Measurements from ENCODE around the gene ST6GALNAC1. TPM values are rescaled to one million over a fixed set of nuclear protein-coding genes. Genes with fewer than 3 reads are reported as not detected.
"Not testable (repeated sequence)": the region's sequence is repeated elsewhere in the genome, so short reads cannot be mapped to it uniquely, and the experiment has no call there.

ST6GALNAC1 gene
- total RNA-seq, 1 experiment from 2014 or later = not detected

- no peaks in the 10 kb centered on the region for H3K4me1 ChIP-seq (ENCODE audit: insufficient read depth, low read length, poor library complexity, severe bottlenecking)
- ChIA-PET CTCF (no interaction called here), POLR2A (ENCODE audit: low non-redundant PET) (no interaction called here)
- no peaks in the 10 kb centered on the region for H3K27me3 ChIP-seq (replicated peaks; ENCODE audit: insufficient read depth, low read depth, low read length, poor library complexity)
- no peak for DNase-seq (ENCODE audit: low spot score)
- no peak overlapping the region for H3K4me3 ChIP-seq (ENCODE audit: low read depth, low read length, poor library complexity, severe bottlenecking)
- H3K9me3 ChIP-seq (ENCODE audit: low read depth, low read length, poor library complexity, severe bottlenecking) = no peaks in the 10 kb centered on the region
- intact Hi-C loops (cut with micrococcal nuclease; ENCODE audit: unreplicated experiment) = no loop called here
- no peaks in the 10 kb centered on the region for H3K36me3 ChIP-seq (ENCODE audit: insufficient read depth, low read length, poor library complexity, severe bottlenecking)
- H3K27ac ChIP-seq (ENCODE audit: low read depth, low read length, poor library complexity, severe bottlenecking) = no peak overlapping the region
- no peak for TF ChIP-seq CTCF (conservative IDR thresholded peaks at IDR 0.05; ENCODE audit: low read depth, low read length)
- no TSS peak for BruUV-seq (replicated peaks)
Measured at GRCh38 chr17:76638263-76638662, 5.3 kb downstream of the ST6GALNAC1 start.

GRCh38 chr17:76636486-76637206 lies 6.9 kb downstream of the ST6GALNAC1 start:
- CTCF ChIA-PET = not testable (repeated sequence)

GRCh38 chr17:76635659-76636360 lies 7.7 kb downstream of the ST6GALNAC1 start:
- Histone ChIP-seq H3K4me3 (ENCODE audit: low read depth, low read length, poor library complexity, severe bottlenecking) (no peak overlapping the region), H3K27me3 (replicated peaks; ENCODE audit: insufficient read depth, low read depth, low read length, poor library complexity) (no peaks in the 10 kb centered on the region), H3K9me3 (ENCODE audit: low read depth, low read length, poor library complexity, severe bottlenecking) (no peaks in the 10 kb centered on the region), H3K27ac (ENCODE audit: low read depth, low read length, poor library complexity, severe bottlenecking) (no peak overlapping the region), H3K4me1 (ENCODE audit: insufficient read depth, low read length, poor library complexity, severe bottlenecking) (no peaks in the 10 kb centered on the region), H3K36me3 (ENCODE audit: insufficient read depth, low read length, poor library complexity, severe bottlenecking) (no peaks in the 10 kb centered on the region)
- no peak for DNase-seq (ENCODE audit: low spot score)
- no peak for TF ChIP-seq CTCF (conservative IDR thresholded peaks at IDR 0.05; ENCODE audit: low read depth, low read length)
- no peak for TF ChIP-seq EZH2 (IDR thresholded peaks at IDR 0.05; ENCODE audit: borderline replicate concordance, low read depth, low read length, poor library complexity, severe bottlenecking)
- ChIA-PET POLR2A (ENCODE audit: low non-redundant PET) (no interaction called here), CTCF (no interaction called here)
- BruUV-seq (replicated peaks) = no TSS peak
- intact Hi-C loops (cut with micrococcal nuclease; ENCODE audit: unreplicated experiment) = no loop called here

More at GRCh38 chr17:76636486-76637206, 6.9 kb downstream of the ST6GALNAC1 start:
- H3K4me1 ChIP-seq (ENCODE audit: insufficient read depth, low read length, poor library complexity, severe bottlenecking); H3K36me3 ChIP-seq (ENCODE audit: insufficient read depth, low read length, poor library complexity, severe bottlenecking); H3K27ac ChIP-seq (ENCODE audit: low read depth, low read length, poor library complexity, severe bottlenecking); DNase-seq (ENCODE audit: low spot score); H3K27me3 ChIP-seq (replicated peaks; ENCODE audit: insufficient read depth, low read depth, low read length, poor library complexity); intact Hi-C loops (cut with micrococcal nuclease; ENCODE audit: unreplicated experiment); H3K9me3 ChIP-seq (ENCODE audit: low read depth, low read length, poor library complexity, severe bottlenecking); BruUV-seq (replicated peaks); POLR2A ChIA-PET (ENCODE audit: low non-redundant PET); H3K4me3 ChIP-seq (ENCODE audit: low read depth, low read length, poor library complexity, severe bottlenecking): not testable (repeated sequence)

GRCh38 chr17:76635039-76635438 lies 8.5 kb downstream of the ST6GALNAC1 start:
- POLR2A ChIA-PET (ENCODE audit: low non-redundant PET) = no interaction called here
- no peak overlapping the region for H3K27ac ChIP-seq (ENCODE audit: low read depth, low read length, poor library complexity, severe bottlenecking)
- no peaks in the 10 kb centered on the region for H3K27me3 ChIP-seq (replicated peaks; ENCODE audit: insufficient read depth, low read depth, low read length, poor library complexity)
- no peaks in the 10 kb centered on the region for H3K4me1 ChIP-seq (ENCODE audit: insufficient read depth, low read length, poor library complexity, severe bottlenecking)
- no peaks in the 10 kb centered on the region for H3K36me3 ChIP-seq (ENCODE audit: insufficient read depth, low read length, poor library complexity, severe bottlenecking)
- no peaks in the 10 kb centered on the region for H3K9me3 ChIP-seq (ENCODE audit: low read depth, low read length, poor library complexity, severe bottlenecking)
- CTCF ChIA-PET = no interaction called here
- intact Hi-C loops (cut with micrococcal nuclease; ENCODE audit: unreplicated experiment) = no loop called here
- no peak for DNase-seq (ENCODE audit: low spot score)
- no TSS peak for BruUV-seq (replicated peaks)
- no peak overlapping the region for H3K4me3 ChIP-seq (ENCODE audit: low read depth, low read length, poor library complexity, severe bottlenecking)
- TF ChIP-seq CTCF (conservative IDR thresholded peaks at IDR 0.05; ENCODE audit: low read depth, low read length) (no peak), EZH2 (IDR thresholded peaks at IDR 0.05; ENCODE audit: borderline replicate concordance, low read depth, low read length, poor library complexity, severe bottlenecking) (no peak)

Data from A673 (cell line).